ENCODE results near the gene TOMM34.

TOMM34 gene

GRCh38 chr20:44946271-44946852 is 13.8 kb downstream of the TOMM34 start:
- no peak overlapping the region for H3K4me3 ChIP-seq (IDR thresholded peaks at IDR 0.05; ENCODE audit: insufficient read depth, low read depth, low read length)
- H4K20me1 ChIP-seq (ENCODE audit: insufficient read depth), result no peaks in the 10 kb centered on the region
- no peak for TF ChIP-seq CTCF (conservative IDR thresholded peaks at IDR 0.05; ENCODE audit: low read depth, low read length)
- H3K4me2 ChIP-seq, result no peak overlapping the region
- H3K27ac ChIP-seq, result no peak overlapping the region
- H3K79me2 ChIP-seq (ENCODE audit: insufficient read depth, low read depth), result no peaks in the 10 kb centered on the region
- no peak overlapping the region for H3K9ac ChIP-seq
- no peaks in the 10 kb centered on the region for H3K4me1 ChIP-seq (ENCODE audit: low read depth, poor library complexity, severe bottlenecking)
- H2AFZ ChIP-seq (ENCODE audit: low read depth), result no peak overlapping the region
- H3K27me3 ChIP-seq (ENCODE audit: insufficient read depth, low read depth), result no peaks in the 10 kb centered on the region
- peaks cover 4% of the 10 kb centered on the region; the same call in 1 of the 2 replicates for H3K36me3 ChIP-seq (ENCODE audit: insufficient read depth)

- Histone ChIP-seq H3K27ac (no peak overlapping the region), H4K20me1 (ENCODE audit: insufficient read depth) (no peaks in the 10 kb centered on the region), H3K36me3 (ENCODE audit: insufficient read depth) (no peaks in the 10 kb centered on the region; the same call in 1 of the 2 replicates), H3K9ac (no peak overlapping the region), H3K4me2 (no peak overlapping the region), H3K27me3 (ENCODE audit: insufficient read depth, low read depth) (no peaks in the 10 kb centered on the region), H2AFZ (ENCODE audit: low read depth) (no peak overlapping the region), H3K4me1 (ENCODE audit: low read depth, poor library complexity, severe bottlenecking) (no peaks in the 10 kb centered on the region), H3K4me3 (IDR thresholded peaks at IDR 0.05; ENCODE audit: insufficient read depth, low read depth, low read length) (no peak overlapping the region), H3K79me2 (ENCODE audit: insufficient read depth, low read depth) (no peaks in the 10 kb centered on the region)
- TF ChIP-seq CTCF (conservative IDR thresholded peaks at IDR 0.05; ENCODE audit: low read depth, low read length), result no peak
These were observed 14.9 kb downstream of the TOMM34 start for GRCh38 chr20:44945261-44945660.

- H4K20me1 ChIP-seq (ENCODE audit: insufficient read depth), result no peaks in the 10 kb centered on the region
- no peak for TF ChIP-seq CTCF (conservative IDR thresholded peaks at IDR 0.05; ENCODE audit: low read depth, low read length)
- no peak overlapping the region for H3K4me2 ChIP-seq
- no peaks in the 10 kb centered on the region; the same call in 1 of the 2 replicates for H3K36me3 ChIP-seq (ENCODE audit: insufficient read depth)
- H3K4me3 ChIP-seq (IDR thresholded peaks at IDR 0.05; ENCODE audit: insufficient read depth, low read depth, low read length), result no peak overlapping the region
- no peak overlapping the region for H2AFZ ChIP-seq (ENCODE audit: low read depth)
- H3K27ac ChIP-seq, result no peak overlapping the region
- no peak overlapping the region for H3K9ac ChIP-seq
- H3K4me1 ChIP-seq (ENCODE audit: low read depth, poor library complexity, severe bottlenecking), result no peaks in the 10 kb centered on the region
- no peaks in the 10 kb centered on the region for H3K27me3 ChIP-seq (ENCODE audit: insufficient read depth, low read depth)
- H3K79me2 ChIP-seq (ENCODE audit: insufficient read depth, low read depth), result no peaks in the 10 kb centered on the region
These were observed 16.4 kb downstream of the TOMM34 start for GRCh38 chr20:44943828-44944227.

- Histone ChIP-seq H3K4me1 (ENCODE audit: low read depth, poor library complexity, severe bottlenecking) (no peaks in the 10 kb centered on the region), H3K4me3 (IDR thresholded peaks at IDR 0.05; ENCODE audit: insufficient read depth, low read depth, low read length) (no peak overlapping the region), H3K27ac (no peak overlapping the region), H3K9ac (no peak overlapping the region), H2AFZ (ENCODE audit: low read depth) (no peak overlapping the region), H3K79me2 (ENCODE audit: insufficient read depth, low read depth) (no peaks in the 10 kb centered on the region), H3K4me2 (no peak overlapping the region), H3K27me3 (ENCODE audit: insufficient read depth, low read depth) (no peaks in the 10 kb centered on the region), H4K20me1 (ENCODE audit: insufficient read depth) (no peaks in the 10 kb centered on the region), H3K36me3 (ENCODE audit: insufficient read depth) (no peaks in the 10 kb centered on the region; the same call in 1 of the 2 replicates)
- no peak for TF ChIP-seq CTCF (conservative IDR thresholded peaks at IDR 0.05; ENCODE audit: low read depth, low read length)
These were observed 17.8 kb downstream of the TOMM34 start for GRCh38 chr20:44942264-44942973.
